Ammon's horn (tissue), 1 donor: ENCODE measurements around the gene GADD45G.

Source experiments
- DNase-seq: peaks from one replicate; pipeline ENCODE4 v3.0.0-alpha.2; 2016; ENCODE audit warnings: low spot score

The GADD45G gene, protein sequence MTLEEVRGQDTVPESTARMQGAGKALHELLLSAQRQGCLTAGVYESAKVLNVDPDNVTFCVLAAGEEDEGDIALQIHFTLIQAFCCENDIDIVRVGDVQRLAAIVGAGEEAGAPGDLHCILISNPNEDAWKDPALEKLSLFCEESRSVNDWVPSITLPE

DNA sequence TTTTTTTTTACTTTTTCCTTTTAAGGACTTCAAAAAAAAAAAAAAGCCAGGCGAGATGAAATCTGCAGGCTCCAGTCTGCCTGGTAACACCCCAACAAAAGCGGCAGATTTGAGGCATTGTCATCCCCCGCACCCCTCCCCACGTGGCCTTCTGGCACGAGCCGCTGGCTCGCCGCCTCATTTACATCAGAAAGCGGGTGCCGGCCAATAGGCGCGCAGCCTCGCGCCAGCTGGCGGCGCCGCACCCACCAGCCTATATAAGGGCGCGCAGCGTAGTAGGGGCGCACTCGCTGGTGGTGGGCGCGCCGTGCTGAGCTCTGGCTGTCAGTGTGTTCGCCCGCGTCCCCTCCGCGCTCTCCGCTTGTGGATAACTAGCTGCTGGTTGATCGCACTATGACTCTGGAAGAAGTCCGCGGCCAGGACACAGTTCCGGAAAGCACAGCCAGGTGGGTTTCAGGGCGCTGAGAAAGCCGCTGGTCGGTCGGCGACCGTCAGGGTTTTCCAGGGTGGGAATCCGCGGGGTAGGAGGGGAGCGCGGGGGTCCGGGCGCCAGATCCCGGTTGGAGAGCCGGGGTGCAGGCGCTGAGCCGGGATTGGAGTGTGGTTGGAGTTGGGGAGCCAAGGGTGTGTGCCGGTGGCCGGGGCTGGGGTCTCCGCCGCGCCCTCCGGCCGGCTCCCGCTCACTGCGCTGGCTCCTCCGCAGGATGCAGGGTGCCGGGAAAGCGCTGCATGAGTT is at the start of gene GADD45G:
GADD45G (plus strand) TSS at position 284 of the 736 bp plus-strand sequence; CDS start at position 394, 110 bp downstream.
- peak; percentile 95 for DNase-seq

DNA sequence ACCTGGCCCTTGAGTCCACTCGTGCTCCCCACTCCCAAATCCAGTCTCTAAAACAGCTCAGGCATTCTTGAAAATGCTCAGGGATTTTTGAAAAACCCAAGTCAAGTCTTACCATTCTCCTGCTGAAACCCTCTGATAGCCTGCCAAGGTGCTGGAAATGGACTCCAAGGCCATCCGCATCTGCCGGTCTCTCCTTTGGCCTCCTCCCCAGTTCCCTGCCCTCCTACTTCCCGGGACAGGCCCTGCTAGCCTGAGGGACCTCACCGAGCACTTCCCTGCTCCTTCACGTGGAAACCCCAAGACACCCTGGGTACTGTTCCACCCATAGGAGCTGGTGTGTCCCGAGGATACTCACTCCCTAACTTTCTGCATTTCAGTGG is 49.8 kb upstream of the GADD45G start:
- DNase-seq: no peak

DNA sequence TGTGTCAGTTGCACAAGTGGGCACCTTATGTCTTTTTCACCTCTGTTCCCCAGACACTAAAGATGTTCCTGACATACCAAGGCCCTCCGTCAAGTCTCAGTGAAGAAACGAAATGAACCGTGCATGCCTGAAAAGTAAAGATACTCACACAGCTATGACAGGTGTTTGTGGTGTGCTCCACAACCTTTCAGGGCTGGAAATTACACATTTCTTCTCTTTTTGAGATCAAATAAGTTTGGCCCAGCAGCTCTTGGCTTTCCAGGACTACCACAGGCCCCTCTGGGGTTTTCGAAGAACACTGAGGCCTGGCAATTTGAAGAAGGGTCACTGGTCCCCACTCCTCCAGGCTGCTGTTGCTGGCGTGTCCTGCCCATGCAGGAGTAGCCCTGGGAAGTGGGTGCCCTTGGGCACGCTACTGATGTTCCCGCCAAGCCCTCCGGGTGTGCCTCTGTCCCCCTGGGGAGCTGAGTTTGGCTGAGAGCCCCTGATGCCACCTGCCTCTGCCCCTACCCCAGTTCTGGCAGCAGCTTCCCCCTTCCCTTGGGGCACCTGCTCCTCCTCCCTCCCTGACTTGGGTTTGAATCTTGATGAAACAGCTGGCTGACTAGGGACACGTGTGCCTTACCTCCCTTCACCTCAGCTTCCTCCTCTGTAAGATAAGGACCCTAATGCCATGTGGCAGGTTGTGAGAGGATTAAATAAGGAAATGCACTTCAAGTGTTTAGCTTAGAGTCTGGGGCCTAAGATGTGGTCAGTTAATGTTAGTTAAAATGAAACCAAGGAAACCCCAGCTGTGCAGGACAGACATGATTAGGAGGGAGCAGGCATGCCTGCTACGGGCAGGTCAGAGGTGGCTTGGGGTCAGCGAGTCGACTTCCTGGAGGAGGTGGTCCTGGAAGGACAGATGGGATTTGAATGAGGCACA is 49.1 kb upstream of the GADD45G start:
- no peak for DNase-seq

DNA sequence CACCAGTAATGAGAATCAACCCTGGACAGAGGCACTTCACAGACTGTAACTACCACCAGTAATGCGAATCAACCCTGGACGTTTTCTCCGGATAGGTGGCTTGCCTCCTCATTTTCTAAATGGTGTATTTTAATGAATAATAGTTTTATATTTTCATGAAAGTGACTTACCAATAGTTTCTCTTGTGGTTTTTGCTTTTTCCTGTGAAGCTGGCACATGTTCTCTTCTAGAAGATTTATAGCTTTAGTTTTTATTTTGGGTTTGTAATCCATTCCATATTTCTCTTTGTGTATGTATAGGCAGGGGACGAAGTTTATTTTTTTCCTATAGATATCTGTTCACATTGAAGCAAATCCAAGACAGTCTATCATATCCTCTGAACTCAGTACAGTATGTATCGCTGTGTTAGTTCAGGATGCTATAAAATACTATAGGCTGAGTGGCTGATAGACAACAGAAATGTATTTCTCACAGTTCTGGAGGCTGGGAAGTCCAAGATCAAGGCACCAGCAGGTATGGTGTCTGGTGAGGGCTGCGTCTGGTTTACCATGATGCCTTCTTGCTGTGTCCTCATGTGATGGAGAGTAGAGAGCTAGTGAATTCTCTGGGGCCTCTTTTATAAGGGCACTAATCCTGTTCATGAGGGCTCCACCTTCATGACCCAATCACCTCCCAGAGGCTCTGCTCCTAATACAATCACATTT is 46.5 kb upstream of the GADD45G start:
- DNase-seq: no peak

DNA sequence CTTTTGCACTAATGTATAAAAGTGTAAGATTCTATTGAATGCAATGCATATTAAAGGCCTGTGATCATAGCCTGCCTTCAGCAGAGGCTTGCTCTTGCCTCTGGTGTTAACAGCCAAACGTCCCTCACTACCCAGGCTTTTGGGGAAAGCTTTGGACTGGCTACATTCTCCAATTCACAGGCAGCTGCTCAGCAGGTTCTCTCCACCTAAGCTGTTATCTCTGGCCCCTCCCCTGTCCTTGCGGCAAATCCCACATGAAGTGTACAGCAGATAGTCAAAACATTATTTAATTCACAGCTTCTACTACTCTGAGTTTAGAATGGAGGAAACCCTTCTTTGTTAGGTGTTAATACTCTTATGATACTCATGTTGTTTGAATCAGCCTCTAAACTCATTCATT is 45.9 kb upstream of the GADD45G start:
- no peak for DNase-seq

DNA sequence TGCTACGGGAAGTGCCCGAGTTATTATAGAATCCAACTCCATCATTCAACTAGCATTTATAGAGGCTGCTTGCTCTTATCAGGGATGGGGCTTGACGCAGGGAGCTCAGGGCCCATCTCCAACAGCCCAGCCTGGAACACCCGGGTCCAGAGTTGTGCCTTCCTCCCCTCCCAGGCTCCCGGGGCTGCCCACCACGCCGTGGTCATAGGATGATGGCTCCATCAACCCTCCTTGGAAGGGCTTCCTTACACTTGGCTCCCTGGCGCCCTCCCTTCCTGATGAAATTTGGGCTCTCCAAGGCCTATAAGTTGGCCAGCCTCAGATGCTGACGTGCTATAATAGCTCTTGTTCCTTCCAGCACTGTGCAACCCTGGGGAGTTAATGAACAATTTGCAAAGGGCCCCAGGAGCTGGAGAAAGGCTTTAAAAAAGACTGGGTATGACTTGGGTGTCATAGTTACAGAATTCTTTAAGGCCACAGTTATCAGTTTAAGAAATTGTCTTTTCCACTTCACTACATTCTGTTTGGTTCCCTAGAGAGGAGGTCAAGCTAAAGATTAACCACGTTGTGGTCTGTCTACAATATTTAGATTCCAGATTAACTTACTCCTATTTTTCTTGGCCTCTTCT is 42.5 kb upstream of the GADD45G start:
- DNase-seq: no peak

DNA sequence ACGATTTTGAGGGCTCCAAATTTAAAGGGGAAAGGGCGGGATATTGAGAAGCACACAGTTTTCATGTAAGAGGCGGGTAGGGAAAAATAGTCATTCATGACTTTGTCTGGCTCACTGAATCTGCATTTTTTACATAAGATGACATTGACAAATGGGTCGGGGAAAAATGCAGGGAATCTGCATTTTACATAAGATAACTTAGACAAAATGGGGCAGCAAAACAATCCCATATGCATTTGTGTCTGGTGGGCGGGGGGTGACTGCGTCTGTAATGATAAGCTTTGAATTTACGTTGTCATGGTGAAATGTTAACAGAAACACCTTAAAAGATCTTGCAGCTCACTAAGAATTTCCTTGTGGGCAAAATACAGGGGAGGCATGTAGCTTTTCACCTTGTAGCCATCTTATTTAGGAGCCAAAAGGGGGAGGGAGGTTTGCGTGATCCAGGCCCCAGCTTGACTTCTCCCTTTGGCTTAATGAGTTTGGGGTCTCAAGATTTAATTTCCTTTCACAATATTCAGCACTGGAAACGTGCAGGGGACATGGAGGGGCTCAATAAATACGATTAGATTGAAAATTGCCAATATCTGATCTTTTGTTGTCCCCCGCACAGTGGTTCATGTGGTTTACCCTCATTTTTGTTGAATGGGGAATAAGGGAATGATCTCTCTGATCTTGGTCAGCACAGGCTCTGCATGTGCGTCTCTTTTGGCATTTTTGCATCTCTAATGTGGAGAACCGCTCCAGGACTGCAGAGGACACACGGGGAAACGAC is 41.1 kb upstream of the GADD45G start:
- DNase-seq: no peak

DNA sequence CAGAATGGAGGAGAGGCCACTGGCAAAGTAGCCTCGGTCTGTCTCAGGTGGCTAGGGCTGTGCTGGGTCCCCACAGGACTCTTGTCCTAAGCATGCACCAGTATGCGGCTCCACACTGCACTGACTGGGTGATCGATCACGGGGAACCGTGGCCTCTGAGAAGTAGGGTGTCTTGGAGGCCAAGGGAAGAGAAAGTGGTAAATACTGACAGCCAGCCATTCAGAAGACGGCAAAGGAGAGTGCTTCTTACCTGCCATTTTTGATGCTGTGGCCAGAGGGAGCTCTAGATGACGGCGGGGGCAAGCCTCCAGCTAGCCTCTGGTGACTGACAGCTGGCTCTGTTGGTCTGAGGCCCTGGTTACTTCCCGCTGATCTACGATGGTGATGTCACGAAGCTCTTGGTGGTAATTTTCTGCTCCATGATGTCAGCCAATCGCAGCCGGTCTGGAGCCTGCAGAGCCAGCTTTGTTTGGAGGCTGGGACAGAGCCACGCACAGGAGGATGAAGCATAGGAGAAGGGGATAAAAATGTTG is 40.4 kb upstream of the GADD45G start:
- no peak for DNase-seq

DNA sequence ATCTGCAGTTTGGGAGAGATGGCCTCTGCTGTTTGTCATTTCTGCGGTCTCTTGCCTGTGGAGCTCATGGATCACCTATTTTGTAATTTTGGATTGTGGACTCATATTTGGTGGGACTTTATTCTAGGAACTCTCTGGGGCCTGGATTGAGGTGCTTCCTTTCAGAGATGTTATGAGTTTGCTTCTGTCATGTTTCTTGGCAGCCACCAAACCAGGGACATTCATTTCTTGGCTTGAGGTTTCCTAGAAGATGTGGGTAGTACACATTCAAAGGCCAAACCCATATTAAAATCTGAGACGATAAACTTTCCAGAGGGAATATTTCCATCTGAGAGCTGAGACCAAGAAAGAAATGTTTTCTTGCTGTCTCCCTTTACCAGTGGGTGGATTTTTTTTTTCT is 37.2 kb upstream of the GADD45G start:
- DNase-seq: no peak

DNA sequence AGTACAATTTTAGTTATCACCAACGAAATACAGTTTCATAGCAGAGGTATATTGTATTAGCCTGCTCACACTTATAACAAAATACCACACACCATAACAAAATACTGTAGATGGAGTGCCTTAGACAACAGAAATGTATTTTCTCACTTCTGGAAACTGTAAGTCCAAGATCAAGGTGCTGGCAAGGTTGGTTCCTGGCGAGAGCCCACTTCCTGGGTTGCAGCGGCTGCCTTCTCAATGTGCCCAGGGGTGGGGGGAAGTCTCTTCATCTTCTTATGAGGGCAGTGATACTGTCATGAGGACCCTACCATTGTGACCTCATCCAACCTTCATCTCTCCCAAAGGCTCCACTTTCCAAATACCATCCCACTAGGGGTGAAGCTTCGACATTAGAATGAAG is 30.5 kb upstream of the GADD45G start:
- DNase-seq: no peak

DNA sequence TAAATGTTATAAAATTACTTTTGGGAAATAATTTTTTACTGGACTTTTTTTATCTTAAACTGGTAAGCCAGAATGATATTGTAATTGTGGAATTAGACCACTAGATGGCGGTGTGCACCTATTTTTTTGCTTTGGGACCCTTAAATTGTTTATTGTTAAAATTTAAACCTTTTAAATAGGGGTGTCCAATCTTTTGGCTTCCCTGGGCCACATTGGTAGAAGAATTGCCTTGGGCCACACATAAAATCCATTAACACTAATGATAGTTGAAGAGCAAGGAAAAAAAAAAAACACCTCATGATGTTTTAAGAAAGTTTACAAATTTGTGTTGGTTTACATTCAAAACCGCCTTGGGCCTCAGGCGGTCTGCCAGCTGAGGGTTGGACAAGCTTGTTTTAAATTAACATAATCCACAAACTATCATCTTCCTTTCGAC is 28.4 kb upstream of the GADD45G start:
- DNase-seq: peak; percentile 24

DNA sequence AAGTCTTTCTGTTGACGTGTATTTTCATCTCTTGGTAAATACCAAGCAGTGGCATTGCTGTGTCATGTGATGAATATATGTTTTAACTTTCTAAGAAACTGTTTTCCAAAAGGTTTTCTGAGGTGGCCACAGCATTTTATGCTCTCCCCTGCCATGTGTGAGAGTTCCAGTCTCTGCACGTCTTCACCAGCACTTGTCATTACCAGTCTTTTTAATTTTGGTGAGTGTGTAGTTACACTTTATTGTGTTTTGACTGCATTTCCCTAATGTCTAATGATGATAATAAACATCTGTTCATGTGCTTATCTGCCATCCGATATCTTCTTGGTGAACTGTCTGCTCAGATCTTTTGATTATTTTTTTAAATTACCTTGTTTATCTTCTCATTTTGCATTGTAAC is 27.4 kb upstream of the GADD45G start:
- no peak for DNase-seq

DNA sequence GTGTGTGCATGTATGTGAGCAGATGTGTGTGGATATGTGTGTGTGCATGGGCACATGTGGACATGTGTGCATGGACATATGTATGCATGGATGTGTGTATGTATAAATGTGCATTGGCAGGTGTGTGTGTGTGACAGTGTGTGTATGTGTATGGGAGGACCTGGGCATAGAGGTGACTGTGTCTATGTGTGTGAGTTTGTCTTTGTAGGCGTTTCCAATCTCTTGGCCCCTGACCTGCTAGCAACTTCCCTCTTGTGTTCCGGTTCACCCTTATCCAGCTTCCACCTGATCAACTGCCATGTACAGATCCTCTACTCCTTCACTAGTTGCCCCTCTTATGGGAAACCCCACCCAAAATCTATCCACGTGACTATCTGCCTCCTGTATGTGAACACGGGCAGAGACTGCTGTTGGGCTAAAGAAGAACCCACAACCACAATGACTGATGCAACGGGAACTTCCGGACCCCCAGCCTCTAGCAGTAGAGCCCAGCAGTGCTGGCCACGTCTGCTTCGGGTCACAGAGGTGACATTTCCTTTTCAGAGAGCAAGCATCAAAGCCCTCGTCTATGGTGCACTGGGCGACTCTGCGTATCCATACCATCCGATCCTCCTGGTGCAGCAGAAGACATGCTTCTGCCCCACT is 24.9 kb upstream of the GADD45G start:
- DNase-seq: no peak

DNA sequence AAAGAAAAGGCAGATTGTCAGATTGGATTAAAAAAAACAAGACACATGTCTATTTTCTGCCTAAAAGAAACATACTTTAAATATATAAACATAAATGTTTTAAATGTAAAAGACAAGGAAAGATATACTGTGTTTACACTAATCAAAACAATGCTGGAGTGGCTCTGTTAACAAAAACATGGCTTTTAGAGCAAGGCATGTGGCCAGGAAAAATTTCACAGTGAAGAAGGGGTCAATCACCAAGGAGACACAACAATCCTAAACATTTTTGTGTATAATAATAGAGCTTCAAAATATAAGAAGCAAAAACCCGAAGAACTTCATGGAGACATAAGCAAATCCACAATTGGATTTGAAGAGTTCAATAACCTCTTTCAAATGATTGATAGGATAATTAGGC is 18.5 kb upstream of the GADD45G start:
- no peak for DNase-seq

DNA sequence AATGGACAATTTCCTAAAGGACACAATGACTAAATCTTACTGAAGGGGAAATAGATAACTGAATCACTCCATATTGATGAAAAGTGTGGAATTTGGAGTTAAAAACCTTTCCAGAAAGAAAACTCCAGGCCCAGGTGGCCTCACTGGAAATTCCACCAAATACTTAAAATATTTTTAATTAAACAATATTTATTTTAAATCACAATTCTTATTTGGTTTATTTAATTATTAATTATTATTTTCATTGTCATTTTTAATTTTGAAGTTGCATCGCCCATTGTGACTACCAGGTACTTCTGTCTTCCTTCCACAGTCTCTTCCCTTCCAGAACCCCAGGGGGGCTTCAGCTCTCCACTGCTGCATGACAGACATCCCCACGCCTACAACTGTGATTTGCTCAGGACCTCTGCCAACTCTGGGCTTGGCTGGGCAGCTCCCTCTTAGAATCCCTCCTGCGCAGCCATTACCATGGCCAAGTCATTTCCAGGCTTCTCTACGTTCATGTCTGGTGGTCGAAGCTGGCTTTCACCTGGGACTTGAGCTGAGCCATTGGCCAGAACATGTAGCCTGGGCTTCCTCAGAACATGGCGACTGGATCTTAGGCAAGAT is 16.4 kb upstream of the GADD45G start:
- DNase-seq: no peak

DNA sequence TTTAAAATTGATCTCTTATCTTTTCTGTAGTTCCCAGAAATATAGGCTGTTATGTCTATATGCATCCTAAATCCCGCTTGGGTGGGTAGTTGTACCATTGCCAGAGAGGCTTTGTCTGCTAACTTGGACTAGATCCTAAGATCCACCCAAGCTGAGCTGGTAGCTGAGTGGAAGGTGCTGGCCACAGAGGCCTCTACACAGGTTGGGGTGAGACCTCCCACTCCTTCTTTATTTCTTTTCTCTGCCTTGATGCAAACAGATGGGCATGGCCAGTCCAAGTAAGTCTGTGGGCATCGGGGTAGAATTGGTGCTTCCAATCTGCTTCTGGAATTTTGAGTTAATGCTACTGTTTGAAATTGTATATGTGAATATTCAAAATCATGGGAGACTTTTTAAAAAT is 14.4 kb upstream of the GADD45G start:
- no peak for DNase-seq

DNA sequence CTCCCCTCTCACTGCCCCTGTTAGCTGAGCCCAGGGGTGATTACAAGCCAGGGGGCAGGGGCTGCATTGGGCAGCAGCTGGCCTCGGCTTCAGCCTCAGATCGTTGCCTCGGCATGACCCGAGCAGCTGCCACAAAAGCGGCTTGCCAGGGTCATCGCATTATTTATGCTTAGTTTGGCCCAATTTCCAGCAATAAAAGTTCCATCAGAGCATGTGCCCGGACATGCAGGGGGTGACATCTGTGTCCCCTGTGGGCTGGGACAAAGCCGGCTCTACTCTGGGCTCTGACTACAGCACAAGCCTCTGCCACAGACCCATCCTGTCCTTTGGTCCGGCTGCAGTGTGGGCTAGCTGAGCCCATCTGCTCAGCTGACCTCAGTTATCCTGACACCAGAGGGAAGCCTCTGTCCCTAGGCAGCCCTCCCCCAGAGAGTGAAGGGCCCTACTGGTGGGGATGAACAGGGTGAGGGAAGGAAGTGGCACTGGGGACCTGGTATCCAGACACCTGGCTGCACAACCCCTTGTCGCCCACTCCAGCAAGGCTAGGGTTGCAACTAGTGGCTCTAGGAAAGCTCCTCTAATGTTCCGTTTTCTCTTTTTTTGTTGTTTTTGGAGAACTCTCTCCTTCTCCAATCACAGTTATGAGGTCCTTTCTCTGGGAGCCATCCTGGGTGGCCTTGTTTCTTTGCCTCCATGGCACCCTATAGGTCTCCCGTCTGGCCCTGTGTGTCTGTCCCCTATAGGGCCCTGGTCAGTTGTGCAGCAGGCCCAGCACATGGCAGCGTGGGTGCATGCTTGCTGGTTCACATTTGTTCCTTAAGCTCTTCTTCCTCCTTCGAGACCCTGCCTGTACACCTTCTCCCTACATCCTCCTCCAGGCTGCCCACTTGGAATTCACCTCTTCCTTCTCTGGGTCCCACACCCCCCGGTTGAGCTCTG is 13.3 kb upstream of the GADD45G start:
- DNase-seq: no peak

DNA sequence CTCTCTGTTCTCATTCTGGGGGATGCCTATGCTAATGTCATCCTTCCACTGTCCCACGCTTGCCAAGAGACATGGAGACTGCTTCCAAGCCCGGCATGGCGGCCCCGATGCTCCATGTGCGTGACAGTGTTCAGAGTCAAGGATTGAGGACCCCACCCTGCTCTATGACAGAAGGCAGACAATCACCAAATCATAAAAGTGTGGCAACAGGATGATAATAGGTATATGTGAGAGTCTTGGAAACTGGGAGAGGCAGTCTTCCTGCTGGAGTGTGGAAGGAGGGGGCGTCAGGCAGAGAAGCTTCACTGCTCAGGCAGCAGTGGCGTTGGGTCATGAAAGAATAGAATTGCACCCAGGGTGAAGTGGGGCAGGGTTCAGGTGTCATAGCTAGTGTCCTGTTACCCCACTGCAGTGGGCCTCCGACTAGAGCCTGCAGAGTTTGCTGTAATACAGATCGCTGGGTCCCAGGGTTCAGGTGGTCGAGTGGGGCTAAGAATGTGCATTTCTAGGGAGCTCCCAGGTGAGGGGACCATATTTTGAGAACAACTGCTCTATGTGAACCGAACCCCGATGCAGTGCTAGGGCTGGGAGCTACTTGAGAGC is 12.5 kb upstream of the GADD45G start:
- DNase-seq: no peak
